ENCODE data around the gene TBC1D16.

- no peak for TF ChIP-seq CTCF (conservative IDR thresholded peaks at IDR 0.05 in 1 of 2, IDR thresholded peaks at IDR 0.05 in 1 of 2; ENCODE audit: low read depth in 1 of 2, low read length in 2 of 2)
- TF ChIP-seq EZH2 (IDR thresholded peaks at IDR 0.05; ENCODE audit: low read length, missing control alignments): no peak
Observed at GRCh38 chr17:80049986-80050385, 14.3 kb upstream of the TBC1D16 start.
